ENCODE data around the gene SCN1A. TPM values are rescaled to one million over a fixed set of nuclear protein-coding genes. Genes with fewer than 3 reads are reported as not detected.

Gene SCN1A
- total and polyA plus RNA-seq, 2 of the 8 experiments (the other 6 are each of a cell fraction or from before 2014, with no cell fraction given) = 0.18 to 1.9 TPM

DNA sequence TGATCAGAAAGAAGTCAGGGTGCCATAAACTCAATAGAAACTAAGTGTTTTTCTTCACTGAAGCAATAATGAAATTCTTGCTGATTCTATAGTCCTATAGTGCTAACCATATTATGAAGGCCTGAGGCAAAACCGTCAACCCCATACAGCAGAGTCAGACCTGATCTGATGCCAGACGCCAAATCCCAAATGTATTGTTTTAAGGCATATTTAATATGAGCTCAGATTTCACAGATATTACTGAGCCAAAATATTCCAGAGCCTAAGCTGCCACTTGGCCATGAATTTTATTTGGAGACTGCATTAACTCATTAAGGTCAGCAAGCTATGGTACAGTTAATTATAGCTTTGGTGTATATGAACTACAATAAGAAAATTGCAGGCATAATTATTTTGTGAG is 53.4 kb downstream of the SCN1A start:
- no peak overlapping the region for H3K4ac ChIP-seq (replicated peaks; ENCODE audit: insufficient read length, low read depth, low read length)
- no peak overlapping the region for H3K27ac ChIP-seq (ENCODE audit: low read depth, low read length)
- no peak for TF ChIP-seq SIRT6 (IDR thresholded peaks at IDR 0.05; ENCODE audit: low read length)
- TF ChIP-seq BRCA1 (IDR thresholded peaks at IDR 0.05; ENCODE audit: low read depth, low read length) = no peak
- no peak overlapping the region for H2AFZ ChIP-seq (ENCODE audit: low read length)
- no peaks in the 10 kb centered on the region for H3K4me1 ChIP-seq (replicated peaks in 1 of 4; ENCODE audit: control insufficient read depth in 3 of 4, insufficient read depth in 4 of 4, low read length in 3 of 4)
- H4K91ac ChIP-seq (replicated peaks; ENCODE audit: insufficient read length, low read length) = no peak overlapping the region
- FAIRE-seq = no peak
- H3K4me3 ChIP-seq (ENCODE audit: extremely low read depth in 1 of 4, insufficient read depth in 2 of 4, low read depth in 3 of 4, low read length in 4 of 4) = no peak overlapping the region
- H2AK5ac ChIP-seq (ENCODE audit: low read depth, low read length) = no peak overlapping the region
- WGBS, 2 experiments (ENCODE audit: extremely low coverage in 1 of 2, insufficient coverage in 1 of 2, insufficient read length in 1 of 2, insufficient replicate concordance in 2 of 2, low coverage in 1 of 2, low lambda C conversion rate in 2 of 2, missing lambda C conversion rate in 1 of 2) = 96% methylated on average over 2 of the region's 2 CpGs; no CpG with 5 or more reads in 1 of the 2 experiments
- H3K56ac ChIP-seq (replicated peaks; ENCODE audit: insufficient read length, low read depth, low read length) = no peak overlapping the region
- H2BK15ac ChIP-seq (ENCODE audit: low read length) = no peak overlapping the region
- H3K18ac ChIP-seq (ENCODE audit: extremely low read depth, low read length) = no peak overlapping the region
- H3K14ac ChIP-seq (ENCODE audit: insufficient read length) = no peak overlapping the region
- no peak overlapping the region for H3K4me2 ChIP-seq (ENCODE audit: insufficient read depth in 1 of 2, low read depth in 2 of 2, low read length in 2 of 2)
- no peak overlapping the region for H2BK5ac ChIP-seq (ENCODE audit: low read depth, low read length)
- H3K79me1 ChIP-seq (ENCODE audit: low read depth, low read length) = no peaks in the 10 kb centered on the region
- no peaks in the 10 kb centered on the region for H3K9me3 ChIP-seq (ENCODE audit: insufficient read depth in 2 of 2, low read depth in 1 of 2, low read length in 1 of 2)
- H3K23me2 ChIP-seq (ENCODE audit: low read depth, low read length) = no peaks in the 10 kb centered on the region
- no peak overlapping the region for H3K9ac ChIP-seq (replicated peaks in 1 of 4; ENCODE audit: extremely low read depth in 1 of 4, low read depth in 3 of 4, low read length in 3 of 4)
- DNase-seq (ENCODE audit: low read depth in 1 of 2, low spot score in 2 of 2) = no peak
- no peak overlapping the region for H2BK20ac ChIP-seq (ENCODE audit: low read length)
- H4K8ac ChIP-seq (ENCODE audit: extremely low read depth, insufficient read depth, low read length) = no peak overlapping the region
- H3K36me3 ChIP-seq (ENCODE audit: control insufficient read depth in 2 of 4, insufficient read depth in 4 of 4, low read length in 3 of 4) = no peaks in the 10 kb centered on the region
- POLR2A ChIA-PET (ENCODE audit: partially characterized antibody) = no interaction called here
- no peak overlapping the region for H2BK120ac ChIP-seq (replicated peaks; ENCODE audit: low read depth, low read length)
- no peaks in the 10 kb centered on the region for H4K20me1 ChIP-seq (replicated peaks in 1 of 2; ENCODE audit: control insufficient read depth in 1 of 2, insufficient read depth in 2 of 2, low read length in 2 of 2)
- no peaks in the 10 kb centered on the region for H3K27me3 ChIP-seq (replicated peaks in 1 of 4; ENCODE audit: control insufficient read depth in 3 of 4, extremely low read depth in 1 of 4, insufficient read depth in 3 of 4, low read length in 3 of 4)
- CTCF ChIA-PET (ENCODE audit: partially characterized antibody) = interaction anchor here (0.6 to 2.9 kb wide), 5 partner anchors 17 to 102 kb away, joined by 3 to 11 read pairs (median 5); no protein-coding TSS in a partner anchor
- no peaks in the 10 kb centered on the region for H3K79me2 ChIP-seq (ENCODE audit: control insufficient read depth in 1 of 2, insufficient read depth in 2 of 2, low read length in 2 of 2)
- H2BK12ac ChIP-seq (ENCODE audit: low read depth, low read length) = no peak overlapping the region
- no peak overlapping the region for H3K23ac ChIP-seq (ENCODE audit: insufficient read length)
- no peak overlapping the region for H4K5ac ChIP-seq (ENCODE audit: insufficient read length, low read depth, low read length)
